HG02885 (cell line): Measurements from ENCODE around the gene SDK1.
"Not testable (repeated sequence)": the region's sequence is repeated elsewhere in the genome, so short reads cannot be mapped to it uniquely, and the experiment has no call there.

Source experiments
- ATAC-seq: cut with Tn5 transposase; IDR thresholded peaks from one replicate; pipeline ENCODE4 v1.9.1; 2021; ENCODE audit warnings: mild to moderate bottlenecking; ENCODE audit not compliant: unreplicated experiment, poor library complexity

SDK1 gene

GRCh38 chr7:3928727-3929515 lies 627.9 kb downstream of the SDK1 start:
- no peak for ATAC-seq

GRCh38 chr7:3931843-3932242 lies 630.8 kb downstream of the SDK1 start:
- ATAC-seq = no peak

- no peak for ATAC-seq
Observed at GRCh38 chr7:3937146-3937545, 636.1 kb downstream of the SDK1 start.

GRCh38 chr7:3937605-3938004 lies 636.6 kb downstream of the SDK1 start:
- no peak for ATAC-seq

- not testable (repeated sequence) for ATAC-seq
Observed at GRCh38 chr7:3941706-3942105, 640.7 kb downstream of the SDK1 start.

- ATAC-seq = no peak
Observed at GRCh38 chr7:3942276-3942675, 641.2 kb downstream of the SDK1 start.

GRCh38 chr7:3942816-3943745 lies 642.0 kb downstream of the SDK1 start:
- no peak for ATAC-seq

- ATAC-seq = no peak
Observed at GRCh38 chr7:3943779-3944520, 642.9 kb downstream of the SDK1 start.

GRCh38 chr7:3949242-3949640 lies 648.2 kb downstream of the SDK1 start:
- ATAC-seq = no peak

GRCh38 chr7:3950249-3950648 lies 649.2 kb downstream of the SDK1 start:
- peak; percentile 62 for ATAC-seq

- ATAC-seq = no peak
Observed at GRCh38 chr7:3951316-3952055, 650.4 kb downstream of the SDK1 start.

- no peak for ATAC-seq
Observed at GRCh38 chr7:3953133-3953532, 652.1 kb downstream of the SDK1 start.

GRCh38 chr7:3953946-3954345 lies 652.9 kb downstream of the SDK1 start:
- ATAC-seq = no peak

GRCh38 chr7:3955026-3955425 lies 654.0 kb downstream of the SDK1 start:
- no peak for ATAC-seq

GRCh38 chr7:3955751-3956696 lies 655.0 kb downstream of the SDK1 start:
- peak; percentile 75 for ATAC-seq

- ATAC-seq = peak; percentile 39
Observed at GRCh38 chr7:3956949-3957348, 655.9 kb downstream of the SDK1 start.

- ATAC-seq = no peak
Observed at GRCh38 chr7:3957472-3958108, 656.5 kb downstream of the SDK1 start.

- no peak for ATAC-seq
Observed at GRCh38 chr7:3958109-3958483, 657.0 kb downstream of the SDK1 start.
